GM12875 (cell line): Measurements from ENCODE around the gene CDKN1C.

Experiments
- H3K4me3 ChIP-seq: one replicate; pipeline ENCODE4 v1.5.1; 2011; ENCODE audit warnings: low read depth, low read length, control low read depth
- TF ChIP-seq, protein P1 (sequence below): IDR thresholded peaks from 2 replicates; pipeline ENCODE4 v1.5.1; 2011; ENCODE audit warnings: low read depth, mild to moderate bottlenecking, control low read depth, inconsistent platforms, low read length, moderate library complexity, borderline replicate concordance; ENCODE audit not compliant: insufficient read depth

The CDKN1C gene

DNA sequence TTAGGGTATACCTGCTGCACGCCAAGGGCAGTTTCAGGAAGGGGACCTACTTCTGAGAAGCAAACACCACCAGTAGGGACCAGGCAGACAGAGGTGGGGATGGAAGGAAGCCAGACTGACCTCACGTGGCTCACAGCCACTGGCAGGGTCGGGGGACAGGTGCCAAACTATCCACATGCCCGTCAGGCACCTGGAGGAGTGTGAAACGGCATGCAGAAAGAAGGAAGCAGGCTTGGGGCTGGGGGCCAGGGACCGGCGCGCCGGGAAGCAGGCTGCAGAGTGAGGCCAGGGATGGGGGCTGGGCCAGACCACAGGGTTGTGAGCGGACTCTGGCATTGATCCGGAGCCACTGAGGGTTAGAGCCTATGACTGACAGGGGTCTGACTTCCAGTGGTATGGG, 47.5 kb downstream of the CDKN1C start:
- H3K4me3 ChIP-seq = no peak overlapping the region
- TF ChIP-seq, protein P1, sequence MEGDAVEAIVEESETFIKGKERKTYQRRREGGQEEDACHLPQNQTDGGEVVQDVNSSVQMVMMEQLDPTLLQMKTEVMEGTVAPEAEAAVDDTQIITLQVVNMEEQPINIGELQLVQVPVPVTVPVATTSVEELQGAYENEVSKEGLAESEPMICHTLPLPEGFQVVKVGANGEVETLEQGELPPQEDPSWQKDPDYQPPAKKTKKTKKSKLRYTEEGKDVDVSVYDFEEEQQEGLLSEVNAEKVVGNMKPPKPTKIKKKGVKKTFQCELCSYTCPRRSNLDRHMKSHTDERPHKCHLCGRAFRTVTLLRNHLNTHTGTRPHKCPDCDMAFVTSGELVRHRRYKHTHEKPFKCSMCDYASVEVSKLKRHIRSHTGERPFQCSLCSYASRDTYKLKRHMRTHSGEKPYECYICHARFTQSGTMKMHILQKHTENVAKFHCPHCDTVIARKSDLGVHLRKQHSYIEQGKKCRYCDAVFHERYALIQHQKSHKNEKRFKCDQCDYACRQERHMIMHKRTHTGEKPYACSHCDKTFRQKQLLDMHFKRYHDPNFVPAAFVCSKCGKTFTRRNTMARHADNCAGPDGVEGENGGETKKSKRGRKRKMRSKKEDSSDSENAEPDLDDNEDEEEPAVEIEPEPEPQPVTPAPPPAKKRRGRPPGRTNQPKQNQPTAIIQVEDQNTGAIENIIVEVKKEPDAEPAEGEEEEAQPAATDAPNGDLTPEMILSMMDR = no peak

DNA sequence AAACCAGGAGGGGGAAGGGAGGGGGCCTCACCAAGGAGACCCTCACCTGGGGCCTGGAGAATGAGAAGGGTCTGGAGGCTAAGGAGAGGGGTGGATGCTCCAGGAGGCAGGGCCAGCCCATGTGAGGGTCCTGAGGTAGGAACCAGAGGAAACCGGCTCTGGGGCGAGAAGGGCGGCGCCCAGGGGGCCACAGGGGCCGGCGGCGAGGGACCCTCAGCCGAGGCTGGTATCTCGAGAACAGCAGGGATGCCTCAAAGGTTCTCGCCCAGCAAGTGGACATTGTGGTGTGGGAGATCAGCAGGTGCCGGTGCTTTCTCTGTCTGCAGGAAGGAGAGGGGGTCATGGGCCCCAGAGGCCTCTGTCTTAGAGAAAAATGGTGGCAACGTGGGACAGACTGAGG, 47.9 kb downstream of the CDKN1C start:
- H3K4me3 ChIP-seq = no peak overlapping the region
- TF ChIP-seq, protein P1 = no peak

DNA sequence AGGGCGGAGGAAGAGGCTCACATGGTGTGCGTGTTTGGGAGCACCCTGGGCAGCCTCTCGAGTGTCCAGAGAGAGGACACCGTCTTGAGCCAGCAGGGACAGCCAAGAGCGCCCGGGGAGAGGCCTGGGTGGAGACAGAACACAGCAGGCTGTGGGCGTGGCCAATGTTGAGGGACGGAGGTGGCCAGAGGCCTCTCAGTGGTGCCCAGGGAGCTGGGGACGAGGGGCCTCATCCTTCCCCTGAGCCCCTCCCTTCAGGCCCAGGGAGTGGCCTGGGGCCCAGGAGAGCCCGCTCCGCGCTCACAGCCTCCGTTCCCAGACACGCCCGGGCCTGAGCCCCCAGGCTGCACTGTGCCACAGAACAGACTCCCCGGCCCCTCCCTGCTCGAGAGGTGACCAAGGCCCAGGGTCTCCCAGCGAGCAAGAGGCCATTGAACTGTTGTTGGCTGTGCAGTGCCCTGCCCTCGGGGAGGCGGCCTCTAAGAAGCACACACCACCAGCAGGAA, 48.4 kb downstream of the CDKN1C start:
- H3K4me3 ChIP-seq = no peak overlapping the region
- TF ChIP-seq, protein P1 = no peak

DNA sequence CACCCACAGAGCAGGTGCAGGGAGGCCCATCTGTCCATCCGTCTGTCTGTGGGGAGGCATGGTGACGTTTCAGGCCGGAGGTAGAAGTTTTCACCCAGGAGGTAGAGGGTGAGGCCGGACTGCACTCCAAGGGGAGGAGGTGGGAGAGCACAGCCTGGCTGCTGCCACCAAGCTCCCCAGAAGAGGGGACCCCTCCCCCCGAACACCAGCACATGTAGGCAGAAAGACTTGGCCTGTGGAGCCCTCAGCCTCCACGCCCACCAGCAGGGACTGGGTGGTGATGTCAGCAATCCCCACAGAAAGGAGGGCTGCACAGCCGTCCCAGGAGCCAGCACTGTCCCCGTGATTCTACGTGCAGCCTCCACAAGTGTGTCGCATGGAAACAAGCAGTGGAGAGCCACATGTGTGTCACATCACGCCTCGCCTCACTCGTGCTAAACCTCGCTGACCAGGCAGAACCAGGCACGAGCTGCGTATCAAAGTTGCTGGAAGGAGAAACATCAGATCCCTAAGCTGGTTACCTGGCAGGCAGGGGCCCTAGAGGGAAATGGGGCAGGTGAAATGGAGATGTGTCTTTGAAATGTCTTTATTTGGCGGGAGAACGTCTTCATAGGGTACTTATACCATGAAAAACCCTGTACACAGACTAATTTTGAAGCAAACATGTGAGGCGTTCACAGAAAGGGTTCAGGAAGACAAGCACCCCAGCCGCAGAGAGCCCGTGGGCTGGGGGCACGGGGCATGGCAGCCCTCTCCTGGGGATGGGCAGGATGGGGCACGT, 49.1 kb downstream of the CDKN1C start:
- H3K4me3 ChIP-seq = no peak overlapping the region
- TF ChIP-seq, protein P1 = no peak

DNA sequence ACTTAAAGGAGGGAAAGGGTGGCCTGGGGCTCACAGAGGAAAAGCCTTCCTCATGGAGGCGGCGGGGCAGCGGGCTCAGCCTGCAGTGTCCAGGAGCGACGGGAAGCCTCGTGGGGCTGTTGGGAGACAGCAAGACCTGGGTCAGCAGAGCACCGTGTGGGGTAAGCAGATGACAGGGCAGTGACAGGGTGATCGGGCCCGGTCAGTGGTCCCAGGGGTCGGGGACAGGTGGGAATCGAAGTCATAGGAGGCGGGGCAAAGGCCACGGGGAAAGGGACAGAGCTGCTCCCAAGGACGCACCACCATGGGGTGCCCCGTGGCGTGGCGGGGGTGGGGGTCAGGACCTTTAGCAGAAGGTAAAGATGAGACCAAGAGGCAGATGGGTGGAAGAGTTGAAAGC, 49.8 kb downstream of the CDKN1C start:
- H3K4me3 ChIP-seq = no peak overlapping the region
- TF ChIP-seq, protein P1 = no peak

DNA sequence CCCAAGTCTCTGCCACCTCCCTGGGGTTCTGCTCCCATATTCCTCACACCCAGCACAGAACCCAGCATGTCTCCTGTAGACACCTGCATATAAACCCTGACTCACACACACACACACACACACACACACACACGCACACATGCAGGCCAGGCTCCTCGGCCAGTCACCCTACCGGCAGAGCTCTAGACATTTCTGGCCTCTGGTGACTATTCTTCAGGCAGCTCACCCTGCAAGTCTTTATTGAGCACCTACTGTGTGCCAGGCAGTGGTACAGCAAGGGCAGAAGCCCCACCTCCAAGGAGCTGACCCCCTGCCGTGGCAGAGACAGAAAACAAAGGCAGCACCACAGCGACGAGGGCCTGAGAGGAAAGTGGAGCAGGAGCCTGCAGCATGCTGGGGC, 50.3 kb downstream of the CDKN1C start:
- TF ChIP-seq, protein P1 = no peak
- no peak overlapping the region for H3K4me3 ChIP-seq
